ENCODE results near the gene RAD51B.
"Not testable (repeated sequence)": the region's sequence is repeated elsewhere in the genome, so short reads cannot be mapped to it uniquely, and the experiment has no call there.

The RAD51B gene

DNA sequence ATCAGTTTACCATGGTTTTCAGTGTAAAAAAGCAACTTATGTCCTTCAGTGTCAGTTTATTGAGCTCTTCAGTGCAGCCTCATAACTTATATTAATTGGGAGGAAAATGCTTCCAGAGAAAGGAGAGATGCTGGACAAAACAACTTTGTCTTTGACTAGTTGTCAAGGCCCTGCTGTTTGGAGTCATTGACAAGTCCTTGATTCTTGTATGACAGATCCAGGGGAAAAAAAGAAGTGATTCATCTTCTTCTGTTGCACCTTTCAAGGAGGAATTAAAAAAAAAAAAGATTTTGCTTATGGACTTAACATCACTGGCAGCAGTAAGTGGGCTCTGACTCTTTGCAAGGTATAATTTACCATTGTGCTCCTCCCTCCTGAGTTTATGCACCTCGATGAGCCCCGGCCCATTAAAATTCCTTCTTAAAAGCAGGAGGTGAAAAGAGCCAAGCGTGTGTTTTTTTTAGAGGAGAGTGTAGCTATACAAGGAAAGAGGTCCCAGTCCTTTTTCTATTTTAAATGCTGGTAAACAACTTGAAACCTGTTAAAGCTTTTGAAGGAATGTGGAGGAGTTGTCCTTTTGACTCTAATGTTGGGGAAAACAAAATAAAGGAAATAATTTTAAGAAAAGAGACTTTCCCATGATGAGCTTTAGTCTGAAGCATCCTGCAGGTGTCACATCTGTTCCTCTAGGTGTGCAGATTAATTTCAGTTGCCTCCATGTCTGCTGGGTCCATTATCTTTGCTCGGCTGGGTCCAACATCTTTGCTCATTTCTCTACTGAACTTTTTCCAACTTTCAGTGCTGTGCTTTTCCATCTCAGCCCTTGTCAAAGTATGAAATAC is 431.6 kb downstream of the RAD51B start:
- DNase-seq (ENCODE audit: low read depth in 2 of 2), result no peak

DNA sequence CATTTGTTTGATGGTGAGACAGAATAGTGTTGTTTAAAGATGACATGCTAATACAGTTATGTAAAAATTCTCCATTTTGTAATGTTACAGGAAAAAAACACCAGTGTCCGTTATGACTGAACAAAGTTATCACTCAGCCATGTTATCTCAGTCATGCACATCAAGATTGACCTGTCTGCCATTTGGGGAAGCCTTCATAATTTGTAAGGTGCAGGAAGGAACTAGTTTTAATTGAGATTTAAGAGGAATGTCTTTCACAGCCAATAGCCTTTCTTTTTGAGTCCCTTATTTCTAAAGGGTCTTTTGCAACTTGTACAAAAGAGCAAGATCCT is 432.2 kb downstream of the RAD51B start:
- no peak for DNase-seq (ENCODE audit: low read depth in 2 of 2)

DNA sequence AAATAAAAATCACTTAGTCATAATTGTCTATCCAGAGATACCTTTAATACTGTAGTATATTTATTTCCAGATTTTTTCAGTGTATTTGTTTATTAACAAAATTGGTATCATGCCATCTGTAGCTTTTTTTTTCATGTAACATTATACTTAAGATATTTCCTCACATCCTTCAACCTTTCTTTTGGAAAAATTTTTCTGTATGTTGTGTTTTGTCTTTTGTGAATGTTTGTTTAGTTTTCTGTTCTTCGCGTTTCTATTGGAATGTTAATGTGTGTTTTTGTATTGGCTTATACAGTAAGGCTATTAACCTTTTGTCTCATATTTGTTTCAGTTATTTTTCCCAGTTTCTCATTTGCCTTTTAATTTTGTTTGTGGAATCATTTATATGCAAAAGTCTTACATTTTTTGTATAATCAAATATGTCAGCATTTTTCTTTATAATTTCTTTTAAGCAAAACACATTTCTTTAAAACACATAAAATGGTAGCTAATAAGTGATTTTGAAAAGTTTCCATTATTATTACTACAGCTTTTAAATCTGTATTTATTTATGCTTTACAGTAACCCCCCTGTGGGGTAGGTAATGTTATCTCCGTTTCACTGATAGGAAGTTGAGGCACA is 433.7 kb downstream of the RAD51B start:
- DNase-seq (ENCODE audit: low read depth in 2 of 2), result no peak

DNA sequence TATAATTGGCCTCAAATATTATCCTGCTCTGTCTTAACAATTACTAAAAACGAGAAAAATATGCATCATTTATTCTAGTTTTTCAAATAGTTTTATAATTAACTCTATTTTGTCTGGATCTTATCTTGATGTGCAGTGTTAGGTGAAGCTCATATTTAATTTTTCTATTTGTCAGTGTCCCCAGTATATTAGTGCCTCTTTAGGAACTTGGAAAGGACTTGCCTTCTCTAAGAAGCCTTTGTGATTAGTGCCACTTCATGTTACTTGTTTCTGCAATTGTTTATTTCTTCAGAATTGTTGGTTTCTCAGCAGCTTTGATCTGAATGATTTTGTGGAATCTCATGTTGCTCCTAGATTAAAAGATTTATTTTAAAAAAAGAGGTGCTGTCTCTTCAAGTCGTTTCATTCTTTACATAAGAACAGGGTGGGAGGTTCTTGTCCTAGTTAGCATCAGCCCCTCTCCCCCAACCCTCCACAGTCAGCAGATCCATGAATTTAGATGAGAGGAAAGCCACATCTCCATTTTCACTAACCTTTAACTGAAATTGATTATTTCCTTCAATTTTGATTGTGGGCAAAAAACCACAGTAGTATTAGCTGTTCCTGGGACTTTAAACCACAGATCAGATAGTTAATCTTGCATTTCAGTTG is 434.4 kb downstream of the RAD51B start:
- DNase-seq (ENCODE audit: low read depth in 2 of 2), result no peak

DNA sequence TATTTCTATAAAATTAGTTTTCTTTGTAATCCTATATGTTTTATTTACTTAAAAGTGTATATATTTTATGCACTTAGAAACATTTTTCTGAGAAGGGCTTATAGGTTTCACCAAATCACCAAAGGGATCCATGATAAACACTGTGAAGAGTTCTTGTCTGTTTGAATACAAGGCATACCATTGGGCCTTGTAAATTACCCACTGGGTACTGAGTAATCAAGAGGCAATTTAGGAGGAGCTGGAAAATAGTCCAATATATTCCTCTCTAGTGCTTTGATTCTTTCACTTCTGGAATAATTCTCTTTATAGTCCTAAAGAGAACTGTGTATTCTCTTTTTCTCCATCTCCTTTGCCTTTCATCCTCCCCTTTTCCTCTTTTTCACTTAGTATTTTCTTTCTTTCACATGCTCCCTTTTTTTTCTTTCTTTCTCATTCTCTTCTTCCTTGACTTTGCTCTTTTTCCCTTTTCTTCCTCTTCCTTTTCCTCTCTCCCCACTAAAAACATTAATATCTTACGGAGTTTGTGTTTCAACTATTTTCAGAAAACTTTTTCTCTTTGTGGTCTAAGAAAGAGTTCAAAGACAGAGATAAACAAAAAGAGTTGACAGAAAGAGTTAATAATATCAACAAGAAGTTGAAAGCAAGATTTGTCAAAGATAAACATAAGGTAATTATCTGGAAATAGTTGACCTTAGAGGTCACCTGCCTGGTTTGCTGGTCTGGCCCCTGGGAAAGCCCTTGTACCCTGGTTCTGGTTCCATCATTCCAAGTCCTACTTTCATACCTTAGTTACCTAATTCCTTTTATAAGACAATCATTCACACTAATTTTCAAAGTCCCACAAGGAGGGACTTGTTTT is 435.3 kb downstream of the RAD51B start:
- DNase-seq (ENCODE audit: low read depth in 2 of 2), result no peak

DNA sequence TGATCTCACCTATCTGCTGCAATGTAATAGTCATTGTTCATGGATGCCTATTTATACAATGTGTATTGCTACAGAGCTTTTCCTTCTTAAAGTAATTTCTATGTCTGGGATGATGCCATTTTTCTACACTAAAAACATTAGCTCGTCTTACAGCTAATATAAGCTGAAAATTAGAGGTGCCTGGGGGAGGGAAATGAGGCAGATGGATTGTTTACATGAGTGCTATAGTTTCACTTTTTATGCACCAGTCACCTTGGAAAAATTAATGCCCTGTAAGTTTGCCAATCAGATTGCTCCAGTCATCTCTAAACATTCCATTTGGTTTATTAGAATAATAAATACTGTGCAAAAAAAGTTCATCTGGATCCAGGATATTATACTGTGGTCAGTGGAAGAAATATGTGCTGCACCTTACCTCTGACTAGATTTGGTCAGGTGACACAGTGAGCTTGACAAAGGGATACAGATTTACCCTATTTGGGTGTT is 436.2 kb downstream of the RAD51B start:
- no peak for DNase-seq (ENCODE audit: low read depth in 2 of 2)

DNA sequence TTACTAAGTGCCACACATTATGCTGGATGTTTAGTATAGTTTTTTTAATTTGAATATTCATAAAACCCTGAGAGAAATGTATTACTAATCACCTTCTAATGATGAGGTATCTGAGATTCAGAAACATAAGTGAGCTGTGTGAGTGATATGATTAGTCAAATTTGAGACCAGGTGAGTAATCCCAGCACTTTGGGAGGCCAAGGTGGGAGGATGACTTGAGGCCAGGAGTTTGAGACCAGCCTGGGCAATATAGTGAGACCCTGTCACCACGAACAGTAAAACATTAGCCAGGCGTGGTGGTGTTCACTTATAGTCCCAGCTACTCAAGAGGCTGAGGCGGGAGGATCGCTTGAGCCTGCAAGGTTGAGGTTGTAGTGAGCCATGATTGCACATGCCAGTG is 438.4 kb downstream of the RAD51B start:
- no peak for DNase-seq (ENCODE audit: low read depth in 2 of 2)

DNA sequence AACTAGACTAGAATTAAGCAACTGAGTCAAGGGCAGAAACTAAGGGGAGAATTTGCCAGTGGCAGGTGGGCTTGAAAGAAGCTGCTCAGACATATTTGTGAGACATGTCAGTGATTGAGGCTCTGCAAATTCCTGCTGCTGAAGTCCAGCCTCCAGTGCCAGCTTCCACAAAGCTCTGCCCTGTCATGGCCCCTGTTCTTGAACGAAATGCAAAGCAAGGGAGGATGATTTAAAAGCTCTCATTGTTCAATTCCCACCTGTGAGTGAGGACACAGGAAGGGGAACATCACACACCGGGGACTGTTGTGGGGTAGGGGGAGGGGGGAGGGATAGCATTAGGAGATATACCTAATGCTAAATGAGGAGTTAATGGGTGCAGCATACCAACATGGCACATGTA is 439.4 kb downstream of the RAD51B start:
- not testable (repeated sequence) for DNase-seq (ENCODE audit: low read depth in 2 of 2)

DNA sequence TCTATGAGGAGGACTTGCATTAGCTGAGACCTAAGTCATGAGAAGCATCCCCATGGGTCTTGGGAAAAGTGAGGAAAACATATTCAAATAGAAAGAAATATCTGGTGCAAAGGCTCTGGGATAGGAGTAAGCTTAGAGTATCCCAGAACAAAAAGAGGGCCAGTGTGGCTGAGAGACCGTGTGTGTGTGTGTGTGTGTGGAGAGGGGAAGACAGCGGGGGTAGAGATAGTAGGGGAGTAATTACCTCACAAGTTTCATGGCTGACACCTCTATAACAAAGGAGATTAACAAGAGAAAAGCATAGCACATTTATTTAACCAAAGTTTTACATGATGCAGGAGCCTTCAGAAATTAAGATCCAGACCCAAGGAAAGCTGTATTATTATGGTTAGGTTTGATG is 440.5 kb downstream of the RAD51B start:
- DNase-seq (ENCODE audit: low read depth in 2 of 2), result no peak

DNA sequence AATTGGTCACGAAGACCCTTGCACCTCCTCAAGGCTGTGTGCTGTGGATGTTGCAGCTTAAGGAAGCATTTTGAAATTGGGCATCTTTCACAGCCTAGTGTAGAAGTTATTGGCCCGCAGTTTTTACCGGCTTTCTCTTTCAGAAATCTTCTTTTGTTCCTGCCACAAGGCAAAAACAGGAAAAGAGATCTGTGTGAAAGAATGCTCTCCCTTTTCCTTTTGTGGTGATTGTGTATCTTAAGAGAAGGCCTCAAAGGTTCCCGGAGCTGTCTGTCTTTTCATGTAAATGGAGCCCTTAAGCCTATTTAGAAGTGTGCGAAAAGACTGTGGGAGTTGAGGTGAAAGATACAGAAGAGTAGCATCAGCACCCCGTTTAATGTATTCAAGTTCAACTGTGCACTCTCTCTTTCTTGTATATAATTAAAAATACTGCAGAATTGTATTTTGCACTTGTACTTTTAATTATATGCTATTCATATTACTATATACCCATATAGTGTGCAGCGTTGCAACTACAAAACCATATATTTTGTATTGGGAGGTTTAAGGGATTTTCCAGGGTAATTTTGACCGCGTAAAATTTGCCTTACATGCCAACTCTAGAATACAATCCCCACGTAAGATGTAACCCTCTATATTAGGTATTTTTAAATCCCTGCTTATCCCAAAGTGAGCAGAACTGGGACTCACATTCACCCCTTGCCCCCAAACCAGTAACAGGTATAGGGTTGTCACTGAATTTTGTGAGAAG is 441.7 kb downstream of the RAD51B start:
- DNase-seq (ENCODE audit: low read depth in 2 of 2), result no peak

DNA sequence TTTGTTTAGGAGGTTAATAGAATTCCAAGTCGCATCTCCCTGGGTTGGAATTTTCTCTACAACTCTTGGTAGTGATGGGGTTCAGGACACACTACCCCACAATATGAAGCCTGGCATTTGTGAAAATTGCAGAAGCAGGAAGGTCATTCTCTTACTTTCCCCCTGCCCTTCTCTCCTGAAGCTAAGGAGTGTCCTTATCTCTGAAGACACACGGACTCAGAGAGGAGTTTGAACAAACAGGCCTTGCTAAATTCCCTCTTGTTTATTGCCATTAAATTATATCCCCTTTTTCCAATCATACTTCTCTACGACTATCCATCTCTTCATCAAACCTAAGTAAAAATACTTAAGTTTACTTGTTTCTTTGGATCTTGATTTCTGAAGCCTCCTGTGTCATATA is 443.0 kb downstream of the RAD51B start:
- no peak for DNase-seq (ENCODE audit: low read depth in 2 of 2)

DNA sequence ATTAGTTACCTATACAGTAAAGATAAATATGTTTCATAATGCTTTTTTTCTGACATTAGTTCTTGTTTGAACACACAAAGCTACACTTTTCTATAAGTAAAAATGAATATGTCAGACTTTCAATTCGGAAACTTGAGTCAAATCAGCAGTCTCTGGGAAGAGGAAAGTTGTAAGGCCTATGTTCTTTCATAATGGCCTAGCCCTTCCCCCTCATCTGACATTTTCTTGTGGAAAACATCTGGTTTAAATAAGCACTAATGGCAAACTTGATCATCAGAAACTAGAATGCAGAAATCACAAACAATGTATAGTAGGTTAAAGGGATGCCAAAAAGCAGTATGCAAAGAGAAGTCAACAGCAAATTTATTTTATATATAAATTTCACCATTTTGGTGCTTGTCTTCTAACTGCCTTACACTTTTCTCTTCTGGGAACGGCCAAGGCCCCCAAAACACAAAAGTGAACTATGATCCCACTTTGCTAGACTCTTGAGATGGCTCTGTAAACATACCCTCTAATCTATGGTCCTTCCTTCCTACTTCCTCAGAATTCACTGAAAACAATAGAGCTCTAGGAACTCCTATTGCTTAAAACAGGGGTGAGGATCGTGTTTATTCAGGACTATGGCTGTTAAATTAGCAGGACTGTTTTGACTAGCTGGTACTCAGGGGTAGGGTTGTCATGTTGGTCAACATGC is 444.1 kb downstream of the RAD51B start:
- no peak for DNase-seq (ENCODE audit: low read depth in 2 of 2)

DNA sequence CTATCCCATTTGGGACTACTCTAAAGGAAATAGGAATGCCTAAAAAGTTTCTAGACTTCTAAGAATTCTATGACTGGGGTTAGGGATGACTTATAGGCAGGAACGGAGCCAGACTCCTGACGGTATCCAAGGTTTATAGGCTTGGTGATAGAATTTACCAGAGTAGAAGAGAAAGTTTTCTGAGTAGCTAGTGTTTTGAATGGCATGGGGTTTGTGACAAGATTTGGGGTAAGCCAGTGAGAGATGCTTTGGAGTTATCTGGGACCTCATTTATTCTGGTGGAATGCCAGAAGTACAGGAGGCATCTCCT is 444.6 kb downstream of the RAD51B start:
- no peak for DNase-seq (ENCODE audit: low read depth in 2 of 2)

DNA sequence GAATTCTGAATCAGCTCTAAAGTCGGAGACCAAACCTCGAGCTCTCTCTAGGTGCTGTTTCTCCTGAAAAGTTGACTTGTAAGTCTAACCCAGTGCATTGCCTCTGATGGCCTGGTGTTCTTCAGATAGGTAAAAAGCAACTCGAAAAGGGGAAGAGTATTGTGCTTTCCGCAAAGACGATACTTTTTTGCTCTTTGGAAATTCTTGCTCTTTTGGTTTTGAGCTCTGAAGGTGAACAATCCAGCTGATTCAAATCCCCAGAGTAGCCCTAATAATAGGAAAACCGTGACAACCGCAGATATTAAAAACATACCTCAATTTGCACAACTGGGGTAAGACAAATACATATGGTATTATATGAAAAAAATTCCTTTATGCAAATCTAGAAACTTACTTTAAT is 447.4 kb downstream of the RAD51B start:
- no peak for DNase-seq (ENCODE audit: low read depth in 2 of 2)

DNA sequence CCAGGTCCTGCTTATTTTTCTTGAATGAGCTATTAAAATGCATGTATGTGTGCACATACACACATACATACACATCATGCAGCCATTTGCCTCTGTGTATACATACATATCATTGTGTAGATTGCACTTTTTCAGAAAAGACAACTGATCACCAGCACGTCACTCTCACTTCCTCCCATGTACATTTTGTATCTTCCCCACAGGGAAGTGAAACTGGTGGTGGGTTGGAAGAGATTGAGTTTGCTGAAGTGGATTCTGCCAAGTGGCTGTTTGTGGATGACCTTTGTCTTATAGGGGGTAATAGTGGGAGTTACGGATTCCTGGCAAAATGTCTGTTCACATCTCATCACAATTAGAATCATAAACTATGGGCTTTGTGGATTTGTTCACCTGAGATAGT is 448.6 kb downstream of the RAD51B start:
- DNase-seq (ENCODE audit: low read depth in 2 of 2), result no peak

DNA sequence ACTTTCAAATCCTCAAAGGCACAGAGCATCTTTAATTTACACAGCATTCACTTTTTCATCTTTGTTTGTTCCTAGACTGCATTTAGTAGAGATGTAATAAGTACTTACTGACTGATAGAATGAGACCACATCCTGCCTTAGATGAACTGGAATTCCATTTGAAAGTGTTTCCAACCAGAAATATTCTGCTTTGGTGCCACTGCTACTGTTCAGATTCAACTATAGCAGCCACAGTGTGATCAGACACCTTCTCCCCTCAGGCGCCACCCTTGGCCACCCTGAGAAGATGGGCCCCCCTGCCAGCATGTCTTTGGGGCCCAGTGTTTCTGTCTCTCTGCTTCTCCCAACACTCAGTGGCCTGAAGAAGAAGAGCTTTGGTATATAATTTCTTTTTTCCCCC is 449.1 kb downstream of the RAD51B start:
- DNase-seq (ENCODE audit: low read depth in 2 of 2), result no peak

DNA sequence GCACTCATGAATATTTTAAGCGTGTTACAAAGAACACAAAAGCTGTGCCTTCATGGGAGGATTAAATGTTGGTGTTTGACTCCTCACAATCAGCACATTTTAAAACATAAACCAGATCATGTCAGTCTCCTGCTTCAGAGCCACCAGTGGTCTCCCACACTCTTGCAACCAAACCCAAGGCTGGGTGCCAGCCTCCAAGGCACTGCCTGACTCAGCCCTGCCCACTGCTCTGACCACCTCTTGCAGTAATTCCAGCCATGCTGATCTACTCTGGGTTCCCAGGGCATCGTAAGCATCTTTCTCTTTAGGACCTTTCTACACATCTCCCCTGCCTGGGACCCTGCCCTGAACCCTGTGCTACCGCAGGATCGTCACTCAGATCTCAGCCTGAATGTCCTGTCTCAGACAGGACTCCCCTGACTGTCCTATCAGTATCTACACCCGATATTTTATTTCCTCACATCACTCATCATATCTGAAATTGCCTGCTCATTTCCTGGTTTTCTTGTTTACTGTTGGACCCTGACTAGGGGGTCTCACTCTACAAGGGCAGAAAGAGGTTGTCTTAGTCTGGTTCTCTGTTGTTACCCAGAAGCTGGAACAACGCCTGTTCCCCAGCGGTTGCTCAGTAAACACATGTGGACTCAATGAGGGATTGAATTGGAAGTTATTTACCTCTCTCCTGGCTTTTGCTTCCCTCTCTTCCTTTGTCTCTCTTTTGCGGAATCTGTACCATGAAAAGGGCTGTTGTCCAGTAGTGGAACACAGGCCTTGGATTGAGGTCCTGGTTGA is 449.8 kb downstream of the RAD51B start:
- no peak for DNase-seq (ENCODE audit: low read depth in 2 of 2)

DNA sequence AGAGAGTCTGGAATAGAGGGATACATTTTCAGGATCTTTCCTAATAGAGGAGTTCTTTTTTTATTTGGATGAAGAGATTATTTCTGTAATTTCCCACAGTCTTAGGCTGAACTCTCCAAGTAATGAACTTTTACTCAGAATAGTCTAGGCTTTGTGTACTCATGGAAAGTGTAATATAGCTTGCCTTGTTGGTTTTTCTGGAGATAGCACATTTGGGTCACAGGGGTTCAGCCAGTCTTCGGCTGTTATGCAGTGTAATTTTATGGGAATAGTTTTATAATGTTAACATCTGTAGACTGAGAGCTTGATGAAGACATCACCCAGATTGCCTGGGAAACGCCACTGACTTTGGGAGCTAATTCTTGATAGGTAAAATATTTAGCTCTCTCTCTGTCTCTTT is 450.8 kb downstream of the RAD51B start:
- DNase-seq (ENCODE audit: low read depth in 2 of 2), result no peak

DNA sequence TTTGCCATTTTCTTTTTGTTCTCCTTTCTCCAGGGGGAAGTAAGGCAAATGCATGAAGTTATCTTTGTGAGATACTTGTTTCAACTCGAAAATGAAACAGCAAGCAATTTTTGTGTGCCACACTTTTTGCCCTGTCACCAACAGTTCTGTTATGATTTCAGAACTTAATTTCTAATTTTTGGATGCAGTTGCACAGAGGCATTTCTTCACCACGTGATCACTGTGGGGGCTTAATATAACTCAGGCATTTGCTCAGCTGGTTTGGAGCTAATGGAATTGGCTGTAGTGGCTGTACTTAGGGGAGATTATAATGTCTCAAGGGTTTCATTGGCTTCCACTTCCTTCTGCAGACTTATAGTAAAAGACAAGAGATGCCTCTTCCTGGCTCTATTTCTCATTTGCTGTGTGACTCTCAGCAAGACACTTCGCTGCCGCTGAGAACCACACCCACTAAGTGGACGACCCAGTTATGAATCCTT is 452.4 kb downstream of the RAD51B start:
- no peak for DNase-seq (ENCODE audit: low read depth in 2 of 2)

DNA sequence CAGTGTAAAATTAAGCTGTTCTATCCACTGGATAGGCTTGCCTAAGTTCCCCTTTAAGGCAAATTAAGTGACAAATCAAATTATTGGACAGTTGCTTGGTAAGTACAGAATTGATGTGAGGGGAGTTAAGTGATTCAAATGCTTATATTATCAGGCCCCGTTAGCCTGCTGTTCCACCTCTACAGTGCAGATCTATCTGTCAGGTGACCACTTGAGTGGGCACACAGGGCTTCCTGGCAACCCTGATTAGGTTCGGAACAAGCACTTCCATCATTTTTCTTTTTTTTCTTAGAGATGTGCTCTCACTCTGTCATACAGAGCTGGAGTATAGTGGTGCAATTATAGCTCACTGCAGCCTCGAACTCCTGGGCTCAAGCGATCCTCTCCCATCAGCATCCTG is 453.8 kb downstream of the RAD51B start:
- DNase-seq (ENCODE audit: low read depth in 2 of 2), result no peak
